A673 (cell line): ENCODE measurements around the gene NTRK3. TPM values are rescaled to one million over a fixed set of nuclear protein-coding genes. Genes with fewer than 3 reads are reported as not detected.

Experiments used
- BruUV-seq: library from RNA; stranded (reverse); fragments of 400-500 nt; replicated peaks from 2 replicates; lab custom pipeline; 2021; lab: Mats Ljungman, UMichigan
- CTCF ChIA-PET: fragments of 300-600 bp; sonication (Branson Sonifier 250); formaldehyde crosslinking; loops from one replicate; lab custom pipeline; 2022; ENCODE audit warnings: antibody characterized with exemption; lab: Charles Lee
- POLR2A ChIA-PET: fragments of 300-600 bp; sonication (Branson Sonifier 250); formaldehyde crosslinking; loops from one replicate; lab custom pipeline; 2022; ENCODE audit warnings: antibody characterized with exemption; ENCODE audit not compliant: low non-redundant PET; lab: Charles Lee
- DNase-seq: peaks from one replicate; pipeline ENCODE4 v3.0.0-alpha.2; 2015; ENCODE audit warnings: low spot score
- H3K27ac ChIP-seq: fragments of 200-600 bp; sonication (generic); 2 replicates; pipeline ENCODE4 v1.5.1; 2016; ENCODE audit warnings: mixed run types, low read depth, mild to moderate bottlenecking, mixed read lengths, antibody characterized with exemption, low read length; ENCODE audit not compliant: poor library complexity, severe bottlenecking
- H3K27me3 ChIP-seq: fragments of 200-600 bp; sonication (generic); replicated peaks from 2 replicates; pipeline ENCODE4 v1.6.1; 2017; ENCODE audit warnings: mixed run types, low read depth, mild to moderate bottlenecking, mixed read lengths, antibody characterized with exemption, low read length; ENCODE audit not compliant: insufficient read depth, poor library complexity
- H3K36me3 ChIP-seq: fragments of 200-600 bp; sonication (generic); 2 replicates; pipeline ENCODE4 v1.6.1; 2016; ENCODE audit warnings: mixed run types, mild to moderate bottlenecking, mixed read lengths, antibody characterized with exemption, low read length; ENCODE audit not compliant: insufficient read depth, poor library complexity, severe bottlenecking
- H3K4me1 ChIP-seq: fragments of 200-600 bp; sonication (generic); 2 replicates; pipeline ENCODE4 v1.6.1; 2017; ENCODE audit warnings: mixed run types, mild to moderate bottlenecking, mixed read lengths, antibody characterized with exemption, low read length; ENCODE audit not compliant: insufficient read depth, poor library complexity, severe bottlenecking
- H3K4me3 ChIP-seq: fragments of 200-600 bp; sonication (generic); 2 replicates; pipeline ENCODE4 v1.5.1; 2016; ENCODE audit warnings: low read depth, mixed run types, mild to moderate bottlenecking, mixed read lengths, low read length; ENCODE audit not compliant: poor library complexity, severe bottlenecking
- H3K9me3 ChIP-seq: fragments of 200-600 bp; sonication (generic); 2 replicates; pipeline ENCODE4 v1.6.1; 2016; ENCODE audit warnings: mixed run types, low read depth, mild to moderate bottlenecking, mixed read lengths, antibody characterized with exemption, low read length; ENCODE audit not compliant: poor library complexity, severe bottlenecking
- CTCF ChIP-seq: fragments of 300-800, 200-600 bp; sonication (generic); conservative IDR thresholded peaks from 2 replicates; pipeline ENCODE4 v1.5.1; 2017; ENCODE audit warnings: low read depth, mild to moderate bottlenecking, antibody characterized with exemption, low read length, moderate library complexity, mixed read lengths
- EZH2 ChIP-seq: fragments of 200-600 bp; sonication (generic); IDR thresholded peaks from 2 replicates; pipeline ENCODE4 v1.6.1; 2017; ENCODE audit warnings: borderline replicate concordance, low read depth, mild to moderate bottlenecking, mixed read lengths, antibody characterized with exemption, low read length; ENCODE audit not compliant: poor library complexity, severe bottlenecking
- intact Hi-C: fragments of 100-400 bp; cut with micrococcal nuclease; formaldehyde crosslinking; loops from one replicate; pipeline ENCODE4 v1.10.0; 2022; ENCODE audit not compliant: unreplicated experiment
- total RNA-seq: library from RNA; stranded (reverse); gene quantifications from 2 replicates; pipeline ENCODE4 v1.2.3, GENCODE V29; 2021

The NTRK3 gene
- total RNA-seq, 1 experiment from 2014 or later: not detected

GRCh38 chr15:88282614-88283013 is 26.1 kb upstream of the NTRK3 start:
- POLR2A ChIA-PET: no interaction called here
- no peak for DNase-seq
- Histone ChIP-seq H3K27me3 (peaks cover 53% of the 10 kb centered on the region), H3K27ac (no peak overlapping the region), H3K9me3 (no peaks in the 10 kb centered on the region), H3K4me1 (no peaks in the 10 kb centered on the region), H3K4me3 (no peak overlapping the region), H3K36me3 (no peaks in the 10 kb centered on the region)
- CTCF ChIA-PET: interaction anchor here (0.6 kb wide), 1 partner anchor 14 kb away, joined by 5 read pairs; no protein-coding TSS in a partner anchor
- TF ChIP-seq EZH2: no peak
- TF ChIP-seq CTCF: no peak
- BruUV-seq: no TSS peak
- intact Hi-C loops: no loop called here

GRCh38 chr15:88276821-88277410 is 20.4 kb upstream of the NTRK3 start:
- intact Hi-C loops: no loop called here
- Histone ChIP-seq H3K36me3 (no peaks in the 10 kb centered on the region), H3K4me1 (no peaks in the 10 kb centered on the region), H3K27me3 (peaks cover 63% of the 10 kb centered on the region), H3K9me3 (no peaks in the 10 kb centered on the region), H3K4me3 (no peak overlapping the region), H3K27ac (no peak overlapping the region)
- POLR2A ChIA-PET: no interaction called here
- TF ChIP-seq CTCF: no peak
- TF ChIP-seq EZH2: no peak
- no TSS peak for BruUV-seq
- DNase-seq: no peak
- CTCF ChIA-PET: no interaction called here

GRCh38 chr15:88275804-88276203 is 19.3 kb upstream of the NTRK3 start:
- no TSS peak for BruUV-seq
- Histone ChIP-seq H3K4me1 (no peaks in the 10 kb centered on the region), H3K27me3 (peaks cover 72% of the 10 kb centered on the region), H3K36me3 (no peaks in the 10 kb centered on the region), H3K27ac (no peak overlapping the region), H3K9me3 (no peaks in the 10 kb centered on the region), H3K4me3 (no peak overlapping the region)
- CTCF ChIA-PET: no interaction called here
- POLR2A ChIA-PET: no interaction called here
- DNase-seq: no peak
- TF ChIP-seq EZH2 (no peak), CTCF (no peak)
- intact Hi-C loops: no loop called here
